ENCODE measurements around the gene MARVELD3. TPM values are rescaled to one million over a fixed set of nuclear protein-coding genes. Genes with fewer than 3 reads are reported as not detected.

MARVELD3 gene
- total RNA-seq, 1 experiment from 2014 or later = 27.0 TPM

- Histone ChIP-seq H3K18ac (ENCODE audit: insufficient read length, low read depth, low read length) (no peak overlapping the region), H4K20me1 (ENCODE audit: control insufficient read depth, insufficient read depth, insufficient read length) (no peaks in the 10 kb centered on the region), H3K79me2 (ENCODE audit: insufficient read depth, low read length) (no peaks in the 10 kb centered on the region), H2BK20ac (ENCODE audit: low read depth, low read length, poor library complexity, severe bottlenecking) (no peak overlapping the region), H3K23me2 (ENCODE audit: insufficient read length, low read depth, low read length, poor library complexity, severe bottlenecking) (no peaks in the 10 kb centered on the region), H4K8ac (replicated peaks; ENCODE audit: insufficient read length, low read depth, low read length) (no peak overlapping the region), H2BK120ac (ENCODE audit: low read depth, low read length, poor library complexity, severe bottlenecking) (no peak overlapping the region), H3K79me1 (ENCODE audit: insufficient read depth, low read depth, low read length, poor library complexity, severe bottlenecking) (no peaks in the 10 kb centered on the region), H3K14ac (ENCODE audit: insufficient read depth, low read length) (no peak overlapping the region), H3K27me3 (ENCODE audit: insufficient read depth, low read length) (no peaks in the 10 kb centered on the region), H3K56ac (ENCODE audit: insufficient read length, low read depth, low read length) (no peak overlapping the region), H4K5ac (ENCODE audit: insufficient read length, low read depth, low read length) (no peak overlapping the region), H2BK5ac (ENCODE audit: insufficient read length, low read length) (no peak overlapping the region), H3K4me2 (ENCODE audit: insufficient read depth, insufficient read length, low read length) (no peak overlapping the region), H3K4me1 (ENCODE audit: insufficient read depth, low read length) (no peaks in the 10 kb centered on the region), H2AFZ (ENCODE audit: low read length) (no peak overlapping the region), H4K91ac (ENCODE audit: insufficient read length, low read depth, low read length) (no peak overlapping the region), H3K9ac (ENCODE audit: extremely low read depth, insufficient read length, low read length) (no peak overlapping the region), H2AK5ac (ENCODE audit: insufficient read length, low read length) (no peak overlapping the region), H3K4ac (ENCODE audit: low read depth, low read length) (no peak overlapping the region), H2BK12ac (ENCODE audit: insufficient read length, low read depth, low read length) (no peak overlapping the region), H3K27ac (ENCODE audit: insufficient read length, low read depth, low read length) (no peak overlapping the region), H2BK15ac (ENCODE audit: low read depth, low read length) (no peak overlapping the region), H3K9me3 (ENCODE audit: control insufficient read depth, low read depth, low read length) (no peaks in the 10 kb centered on the region), H3T11ph (ENCODE audit: low read length) (no peak overlapping the region), H3K23ac (ENCODE audit: insufficient read length, low read depth, low read length) (no peak overlapping the region)
- no CpG with 5 or more reads among the region's 7 CpGs for WGBS (ENCODE audit: extremely low coverage, insufficient read length, low lambda C conversion rate)
- no peak overlapping the region for H3K4me3 Mint-ChIP-seq
- H3K27me3 Mint-ChIP-seq (ENCODE audit: low read depth) = no peaks in the 10 kb centered on the region
- TF ChIP-seq CTCF (conservative IDR thresholded peaks at IDR 0.05) = no peak
- H3K9me3 Mint-ChIP-seq = no peaks in the 10 kb centered on the region
- peaks cover 7 to 70% (median 32%) of the 10 kb centered on the region in 3 experiments; a peak in 6 of 7 replicates for H3K36me3 Mint-ChIP-seq (ENCODE audit: insufficient read depth in 1 of 3, low read depth in 3 of 3)
- no peak for DNase-seq
- no peak overlapping the region for H3K27ac Mint-ChIP-seq
- peaks cover 0 to 13% of the 10 kb centered on the region in 2 experiments; a peak in 3 of 4 replicates for H3K4me1 Mint-ChIP-seq
These were observed 23.7 kb downstream of the MARVELD3 start for GRCh38 chr16:71649704-71650103.

Data from H9 (cell line).